Neural cell (in vitro differentiated cells): Measurements from ENCODE around the gene ALPG. TPM values are rescaled to one million over a fixed set of nuclear protein-coding genes. Genes with fewer than 3 reads are reported as not detected.

Experiments
- H2AFZ ChIP-seq: fragments of 200-600, 300-800 bp; sonication (generic), shearing (Covaris generic); 2 replicates; pipeline ENCODE4 v1.6.0; 2014; ENCODE audit warnings: low read depth, mild to moderate bottlenecking, antibody characterized with exemption, low read length, moderate library complexity
- H3F3A ChIP-seq: fragments of 200-600 bp; shearing (Covaris generic); 2 replicates; pipeline ENCODE4 v1.6.1; 2016; ENCODE audit warnings: mild to moderate bottlenecking, moderate library complexity, mixed read lengths, antibody characterized with exemption, low read length; ENCODE audit not compliant: insufficient read depth, poor library complexity, severe bottlenecking
- H3K27ac ChIP-seq: fragments of 200-600, 300-800 bp; sonication (generic), shearing (Covaris generic); 2 replicates; pipeline ENCODE4 v1.5.1; 2014; ENCODE audit warnings: mild to moderate bottlenecking, low read length, moderate library complexity
- H3K27me3 ChIP-seq: fragments of 300-800, 200-600 bp; sonication (generic), shearing (Covaris generic); 2 replicates; pipeline ENCODE4 v1.6.0; 2014; ENCODE audit warnings: mild to moderate bottlenecking, low read depth, low read length, moderate library complexity; ENCODE audit not compliant: insufficient read depth
- H3K36me3 ChIP-seq: fragments of 300-800, 200-600 bp; sonication (generic), shearing (Covaris generic); 2 replicates; pipeline ENCODE4 v1.5.1; 2014; ENCODE audit warnings: mild to moderate bottlenecking, antibody characterized with exemption, low read length, moderate library complexity; ENCODE audit not compliant: insufficient read depth
- H3K4me2 ChIP-seq: fragments of 300-800, 200-600 bp; sonication (generic), shearing (Covaris generic); 2 replicates; pipeline ENCODE4 v1.6.0; 2014; ENCODE audit warnings: mild to moderate bottlenecking, low read length
- H3K4me3 ChIP-seq: fragments of 300-800, 200-600 bp; sonication (generic), shearing (Covaris generic); 2 replicates; pipeline ENCODE4 v1.5.1; 2014; ENCODE audit warnings: mild to moderate bottlenecking, low read length, moderate library complexity
- H3K79me2 ChIP-seq: fragments of 200-600 bp; shearing (Covaris generic); replicated peaks from 2 replicates; pipeline ENCODE4 v1.6.0; 2014; ENCODE audit warnings: mild to moderate bottlenecking, low read length, moderate library complexity; ENCODE audit not compliant: insufficient read depth
- H3K9ac ChIP-seq: fragments of 300-800, 200-600 bp; sonication (generic), shearing (Covaris generic); 2 replicates; pipeline ENCODE4 v1.6.1; 2016; ENCODE audit warnings: mild to moderate bottlenecking, low read length, mixed read lengths
- H3K9me2 ChIP-seq: fragments of 200-600 bp; shearing (Covaris generic); 2 replicates; pipeline ENCODE4 v1.6.1; 2016; ENCODE audit warnings: mild to moderate bottlenecking, low read length, mixed read lengths; ENCODE audit not compliant: insufficient read depth
- H3K9me3 ChIP-seq: fragments of 200-600, 300-800 bp; sonication (generic), shearing (Covaris generic); 2 replicates; pipeline ENCODE4 v1.6.1; 2016; ENCODE audit warnings: mild to moderate bottlenecking, mixed run types, low read length, moderate library complexity, mixed read lengths
- H4K20me1 ChIP-seq: fragments of 200-600 bp; shearing (Covaris generic); 2 replicates; pipeline ENCODE4 v1.6.1; 2016; ENCODE audit warnings: mild to moderate bottlenecking, mixed run types; ENCODE audit not compliant: insufficient read depth
- EP300 ChIP-seq: fragments of 450-650 bp; conservative IDR thresholded peaks from 2 replicates; pipeline ENCODE4 v1.6.1; 2014; ENCODE audit warnings: antibody characterized with exemption, mild to moderate bottlenecking, moderate library complexity; ENCODE audit not compliant: poor library complexity, severe bottlenecking
- EZH2 ChIP-seq: fragments of 200-600, 300-800 bp; shearing (Covaris generic), sonication (generic); IDR thresholded peaks from 2 replicates; pipeline ENCODE4 v1.6.1; 2014; ENCODE audit warnings: antibody characterized with exemption, low read length, borderline replicate concordance, mild to moderate bottlenecking; ENCODE audit not compliant: insufficient read depth, poor library complexity, severe bottlenecking
- MXI1 ChIP-seq: fragments of 450-650 bp; conservative IDR thresholded peaks from 2 replicates; pipeline ENCODE4 v1.6.1; 2014; ENCODE audit warnings: antibody characterized with exemption, mild to moderate bottlenecking; ENCODE audit not compliant: poor library complexity, severe bottlenecking
- POLR2AphosphoS5 ChIP-seq: IDR thresholded peaks from 2 replicates; pipeline ENCODE4 v1.6.1; 2012
- RAD21 ChIP-seq: fragments of 450-650 bp; conservative IDR thresholded peaks from 2 replicates; pipeline ENCODE4 v1.6.1; 2014; ENCODE audit warnings: antibody characterized with exemption, mild to moderate bottlenecking, moderate library complexity
- SMC3 ChIP-seq: fragments of 450-650 bp; conservative IDR thresholded peaks from 2 replicates; pipeline ENCODE4 v1.6.1; 2014; ENCODE audit warnings: antibody characterized with exemption, mild to moderate bottlenecking, moderate library complexity; ENCODE audit not compliant: poor library complexity
- TAF1 ChIP-seq: IDR thresholded peaks from 2 replicates; pipeline ENCODE4 v1.6.1; 2012; ENCODE audit warnings: low read depth
- polyA plus RNA-seq: library from polyadenylated mRNA; depleted of rRNA; stranded (reverse); fragments of >200 nt; gene quantifications from 2 replicates; pipeline ENCODE4 v1.2.3, GENCODE V29; 2014
- TF ChIP-seq, protein P1 (sequence below): fragments of 450-650 bp; IDR thresholded peaks from 2 replicates; pipeline ENCODE4 v1.5.1; 2014; ENCODE audit warnings: antibody characterized with exemption, mild to moderate bottlenecking, moderate library complexity; ENCODE audit not compliant: poor library complexity, severe bottlenecking
- TF ChIP-seq, protein P2 (sequence below): IDR thresholded peaks from 2 replicates; pipeline ENCODE4 v1.6.1; 2012; ENCODE audit warnings: borderline replicate concordance

Gene ALPG
- polyA plus RNA-seq, 1 donor from 2014 or later: not detected

DNA sequence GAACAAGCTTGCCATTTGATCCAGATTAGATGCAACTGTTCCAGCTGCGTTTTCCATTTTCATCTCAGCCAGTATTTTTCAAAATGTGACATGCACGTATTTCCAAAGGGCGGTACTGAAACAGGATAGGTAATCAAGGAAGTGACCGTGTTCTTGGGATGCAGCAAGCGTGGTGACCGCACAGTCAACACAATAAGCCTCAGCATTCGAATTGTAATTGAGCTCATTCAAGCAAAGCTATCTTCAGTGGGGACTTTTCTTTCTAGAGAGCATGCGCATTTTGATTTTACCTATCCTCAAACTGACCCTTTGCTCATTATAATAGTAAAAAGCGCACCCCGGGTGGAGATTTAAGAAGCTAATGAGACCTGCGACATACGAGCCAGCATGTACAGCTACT is 31.5 kb upstream of the ALPG start:
- no peaks in the 10 kb centered on the region for H4K20me1 ChIP-seq
- H3K79me2 ChIP-seq: no peaks in the 10 kb centered on the region
- no peak overlapping the region for H3K9ac ChIP-seq
- H3K9me3 ChIP-seq: no peaks in the 10 kb centered on the region
- no peak overlapping the region for H3K27ac ChIP-seq
- H3K4me3 ChIP-seq: no peak overlapping the region
- TF ChIP-seq SMC3 (no peak), RAD21 (no peak), EZH2 (no peak), EP300 (no peak), MXI1 (no peak), TAF1 (no peak), POLR2AphosphoS5 (no peak)
- TF ChIP-seq, protein P1, sequence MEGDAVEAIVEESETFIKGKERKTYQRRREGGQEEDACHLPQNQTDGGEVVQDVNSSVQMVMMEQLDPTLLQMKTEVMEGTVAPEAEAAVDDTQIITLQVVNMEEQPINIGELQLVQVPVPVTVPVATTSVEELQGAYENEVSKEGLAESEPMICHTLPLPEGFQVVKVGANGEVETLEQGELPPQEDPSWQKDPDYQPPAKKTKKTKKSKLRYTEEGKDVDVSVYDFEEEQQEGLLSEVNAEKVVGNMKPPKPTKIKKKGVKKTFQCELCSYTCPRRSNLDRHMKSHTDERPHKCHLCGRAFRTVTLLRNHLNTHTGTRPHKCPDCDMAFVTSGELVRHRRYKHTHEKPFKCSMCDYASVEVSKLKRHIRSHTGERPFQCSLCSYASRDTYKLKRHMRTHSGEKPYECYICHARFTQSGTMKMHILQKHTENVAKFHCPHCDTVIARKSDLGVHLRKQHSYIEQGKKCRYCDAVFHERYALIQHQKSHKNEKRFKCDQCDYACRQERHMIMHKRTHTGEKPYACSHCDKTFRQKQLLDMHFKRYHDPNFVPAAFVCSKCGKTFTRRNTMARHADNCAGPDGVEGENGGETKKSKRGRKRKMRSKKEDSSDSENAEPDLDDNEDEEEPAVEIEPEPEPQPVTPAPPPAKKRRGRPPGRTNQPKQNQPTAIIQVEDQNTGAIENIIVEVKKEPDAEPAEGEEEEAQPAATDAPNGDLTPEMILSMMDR: no peak
- TF ChIP-seq, protein P2, sequence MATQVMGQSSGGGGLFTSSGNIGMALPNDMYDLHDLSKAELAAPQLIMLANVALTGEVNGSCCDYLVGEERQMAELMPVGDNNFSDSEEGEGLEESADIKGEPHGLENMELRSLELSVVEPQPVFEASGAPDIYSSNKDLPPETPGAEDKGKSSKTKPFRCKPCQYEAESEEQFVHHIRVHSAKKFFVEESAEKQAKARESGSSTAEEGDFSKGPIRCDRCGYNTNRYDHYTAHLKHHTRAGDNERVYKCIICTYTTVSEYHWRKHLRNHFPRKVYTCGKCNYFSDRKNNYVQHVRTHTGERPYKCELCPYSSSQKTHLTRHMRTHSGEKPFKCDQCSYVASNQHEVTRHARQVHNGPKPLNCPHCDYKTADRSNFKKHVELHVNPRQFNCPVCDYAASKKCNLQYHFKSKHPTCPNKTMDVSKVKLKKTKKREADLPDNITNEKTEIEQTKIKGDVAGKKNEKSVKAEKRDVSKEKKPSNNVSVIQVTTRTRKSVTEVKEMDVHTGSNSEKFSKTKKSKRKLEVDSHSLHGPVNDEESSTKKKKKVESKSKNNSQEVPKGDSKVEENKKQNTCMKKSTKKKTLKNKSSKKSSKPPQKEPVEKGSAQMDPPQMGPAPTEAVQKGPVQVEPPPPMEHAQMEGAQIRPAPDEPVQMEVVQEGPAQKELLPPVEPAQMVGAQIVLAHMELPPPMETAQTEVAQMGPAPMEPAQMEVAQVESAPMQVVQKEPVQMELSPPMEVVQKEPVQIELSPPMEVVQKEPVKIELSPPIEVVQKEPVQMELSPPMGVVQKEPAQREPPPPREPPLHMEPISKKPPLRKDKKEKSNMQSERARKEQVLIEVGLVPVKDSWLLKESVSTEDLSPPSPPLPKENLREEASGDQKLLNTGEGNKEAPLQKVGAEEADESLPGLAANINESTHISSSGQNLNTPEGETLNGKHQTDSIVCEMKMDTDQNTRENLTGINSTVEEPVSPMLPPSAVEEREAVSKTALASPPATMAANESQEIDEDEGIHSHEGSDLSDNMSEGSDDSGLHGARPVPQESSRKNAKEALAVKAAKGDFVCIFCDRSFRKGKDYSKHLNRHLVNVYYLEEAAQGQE: no peak
- H3K9me2 ChIP-seq: no peaks in the 10 kb centered on the region
- H2AFZ ChIP-seq: no peak overlapping the region
- no peaks in the 10 kb centered on the region for H3K36me3 ChIP-seq
- H3K27me3 ChIP-seq: no peaks in the 10 kb centered on the region
- H3F3A ChIP-seq: no peaks in the 10 kb centered on the region
- no peak overlapping the region for H3K4me2 ChIP-seq

DNA sequence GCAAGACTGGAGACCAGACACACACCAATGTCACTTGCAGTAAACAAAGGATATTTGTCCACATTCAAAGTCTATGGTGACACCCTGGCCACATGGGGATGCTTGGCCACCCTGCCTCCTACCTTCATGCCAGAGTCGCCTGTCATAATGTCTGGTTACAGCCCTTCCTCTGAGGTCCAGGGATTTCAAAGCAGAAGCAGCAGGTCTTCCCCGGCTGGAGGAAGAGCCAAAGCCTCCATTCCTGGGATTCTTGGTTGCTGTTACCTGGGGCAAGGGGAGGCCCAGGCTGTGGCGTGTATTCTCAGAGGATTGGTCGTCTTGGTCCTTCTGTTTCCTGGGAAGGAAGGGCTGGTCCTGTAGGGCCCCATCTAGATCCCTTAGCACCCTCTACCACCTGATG is 30.4 kb upstream of the ALPG start:
- H3F3A ChIP-seq: no peaks in the 10 kb centered on the region
- H3K4me3 ChIP-seq: no peak overlapping the region
- H3K9me2 ChIP-seq: no peaks in the 10 kb centered on the region
- no peak overlapping the region for H3K27ac ChIP-seq
- H3K9me3 ChIP-seq: no peaks in the 10 kb centered on the region
- no peaks in the 10 kb centered on the region for H3K27me3 ChIP-seq
- no peaks in the 10 kb centered on the region for H4K20me1 ChIP-seq
- H3K79me2 ChIP-seq: no peaks in the 10 kb centered on the region
- no peaks in the 10 kb centered on the region for H3K36me3 ChIP-seq
- no peak overlapping the region for H3K4me2 ChIP-seq
- TF ChIP-seq EP300: no peak
- TF ChIP-seq RAD21: no peak
- no peak for TF ChIP-seq TAF1
- TF ChIP-seq, protein P1: no peak
- TF ChIP-seq EZH2: no peak
- TF ChIP-seq, protein P2: no peak
- no peak for TF ChIP-seq SMC3
- no peak overlapping the region for H3K9ac ChIP-seq
- H2AFZ ChIP-seq: no peak overlapping the region
